Osteoblast (primary cell): ENCODE data around the gene CSPG4. TPM values are rescaled to one million over a fixed set of nuclear protein-coding genes. Genes with fewer than 3 reads are reported as not detected.

ENCODE experiments used
- DNase-seq: peaks from one replicate; pipeline ENCODE4 v3.0.0; 2011; ENCODE audit warnings: low spot score, mixed read lengths; ENCODE audit not compliant: insufficient read length; ENCODE audit errors: missing footprints
- H2AFZ ChIP-seq: 2 replicates; pipeline ENCODE4 v1.6.0; 2011; ENCODE audit warnings: mild to moderate bottlenecking, low read length
- H3K27ac ChIP-seq: 2 replicates; pipeline ENCODE4 v1.5.1; 2011; ENCODE audit warnings: mild to moderate bottlenecking, low read depth, low read length, moderate library complexity
- H3K27me3 ChIP-seq: 2 replicates; pipeline ENCODE4 v1.6.0; 2012; ENCODE audit warnings: mild to moderate bottlenecking, control low read depth, inconsistent platforms, low read length, moderate library complexity; ENCODE audit not compliant: insufficient read depth
- H3K36me3 ChIP-seq: 2 replicates; pipeline ENCODE4 v1.5.1; 2011; ENCODE audit warnings: mild to moderate bottlenecking, low read length, control low read depth, moderate library complexity; ENCODE audit not compliant: insufficient read depth
- H3K4me1 ChIP-seq: 2 replicates; pipeline ENCODE4 v1.5.1; 2011; ENCODE audit warnings: mild to moderate bottlenecking, low read length, control low read depth, moderate library complexity; ENCODE audit not compliant: insufficient read depth
- H3K4me2 ChIP-seq: 2 replicates; pipeline ENCODE4 v1.6.0; 2011; ENCODE audit warnings: mild to moderate bottlenecking, low read length; ENCODE audit not compliant: insufficient read depth
- H3K4me3 ChIP-seq: fragments of 200-600 bp; sonication (generic); 3 replicates; pipeline ENCODE4 v1.5.1; 2012; ENCODE audit warnings: mild to moderate bottlenecking, low read length, inconsistent platforms; ENCODE audit not compliant: insufficient read depth
- H3K79me2 ChIP-seq: 2 replicates; pipeline ENCODE4 v1.6.0; 2012; ENCODE audit warnings: mild to moderate bottlenecking, low read length, control low read depth, inconsistent platforms; ENCODE audit not compliant: insufficient read depth
- H3K9me3 ChIP-seq: 2 replicates; pipeline ENCODE4 v1.5.1; 2011; ENCODE audit warnings: low read depth, low read length, control low read depth
- H4K20me1 ChIP-seq: 2 replicates; pipeline ENCODE4 v1.6.0; 2012; ENCODE audit warnings: mild to moderate bottlenecking, low read length, control low read depth; ENCODE audit not compliant: insufficient read depth
- total RNA-seq: library from RNA; depleted of rRNA; stranded (reverse); fragments of >200 nt; gene quantifications from 2 replicates; pipeline ENCODE4 v1.2.3, GENCODE V29; 2012
- TF ChIP-seq, protein P1 (sequence below): IDR thresholded peaks from 2 replicates; pipeline ENCODE4 v1.5.1; 2011; ENCODE audit warnings: mild to moderate bottlenecking, low read depth, low read length, moderate library complexity; ENCODE audit errors: extremely low read depth

Gene CSPG4
- total RNA-seq, 1 donor: 20.3 TPM

DNA sequence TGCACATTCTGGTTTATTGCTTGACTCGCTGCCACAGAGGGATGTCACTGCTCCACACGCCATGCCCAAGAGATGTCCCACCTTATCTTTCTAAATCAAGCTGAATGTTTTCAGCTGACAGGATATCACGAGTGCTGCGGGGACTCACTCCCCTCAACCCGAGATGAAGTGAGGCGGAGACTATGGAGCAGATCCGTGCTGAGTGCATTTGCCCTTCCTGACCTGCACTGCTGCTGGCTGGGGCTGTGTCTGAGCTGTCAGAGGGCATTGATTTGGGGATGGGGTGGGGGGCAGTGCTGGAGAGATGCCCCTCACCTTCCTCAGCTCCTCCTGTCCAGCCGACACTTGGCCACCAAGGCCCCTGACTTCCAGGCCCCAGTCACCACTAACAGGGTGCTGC is 40.5 kb upstream of the CSPG4 start:
- H3K4me2 ChIP-seq: no peak overlapping the region
- no peak for DNase-seq
- H3K36me3 ChIP-seq: no peaks in the 10 kb centered on the region
- H3K27me3 ChIP-seq: no peaks in the 10 kb centered on the region
- no peaks in the 10 kb centered on the region for H3K79me2 ChIP-seq
- TF ChIP-seq, protein P1, sequence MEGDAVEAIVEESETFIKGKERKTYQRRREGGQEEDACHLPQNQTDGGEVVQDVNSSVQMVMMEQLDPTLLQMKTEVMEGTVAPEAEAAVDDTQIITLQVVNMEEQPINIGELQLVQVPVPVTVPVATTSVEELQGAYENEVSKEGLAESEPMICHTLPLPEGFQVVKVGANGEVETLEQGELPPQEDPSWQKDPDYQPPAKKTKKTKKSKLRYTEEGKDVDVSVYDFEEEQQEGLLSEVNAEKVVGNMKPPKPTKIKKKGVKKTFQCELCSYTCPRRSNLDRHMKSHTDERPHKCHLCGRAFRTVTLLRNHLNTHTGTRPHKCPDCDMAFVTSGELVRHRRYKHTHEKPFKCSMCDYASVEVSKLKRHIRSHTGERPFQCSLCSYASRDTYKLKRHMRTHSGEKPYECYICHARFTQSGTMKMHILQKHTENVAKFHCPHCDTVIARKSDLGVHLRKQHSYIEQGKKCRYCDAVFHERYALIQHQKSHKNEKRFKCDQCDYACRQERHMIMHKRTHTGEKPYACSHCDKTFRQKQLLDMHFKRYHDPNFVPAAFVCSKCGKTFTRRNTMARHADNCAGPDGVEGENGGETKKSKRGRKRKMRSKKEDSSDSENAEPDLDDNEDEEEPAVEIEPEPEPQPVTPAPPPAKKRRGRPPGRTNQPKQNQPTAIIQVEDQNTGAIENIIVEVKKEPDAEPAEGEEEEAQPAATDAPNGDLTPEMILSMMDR: no peak
- no peak overlapping the region for H3K27ac ChIP-seq
- no peak overlapping the region for H3K4me3 ChIP-seq
- H2AFZ ChIP-seq: no peak overlapping the region
- no peaks in the 10 kb centered on the region for H4K20me1 ChIP-seq
- no peaks in the 10 kb centered on the region for H3K4me1 ChIP-seq
- no peaks in the 10 kb centered on the region for H3K9me3 ChIP-seq

DNA sequence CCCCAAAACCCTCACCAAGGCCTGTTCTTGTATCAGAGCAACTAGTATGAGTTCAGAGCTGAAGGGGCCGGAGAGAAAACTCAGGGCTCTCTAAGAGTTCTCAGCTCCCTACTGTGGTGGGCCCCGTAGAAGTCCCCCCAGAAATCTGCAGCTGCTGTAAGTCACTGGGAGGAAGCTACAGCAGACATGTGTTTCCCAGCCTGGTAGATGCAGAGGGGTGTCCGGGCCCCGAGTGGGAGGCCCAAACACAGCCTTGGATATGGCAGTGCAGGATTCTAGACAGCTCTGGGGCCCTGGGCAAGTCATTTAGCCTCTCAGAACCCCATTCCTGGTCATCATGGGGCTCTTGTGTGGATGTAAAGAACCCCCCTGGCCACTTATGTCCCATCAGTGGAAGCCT is 39.2 kb upstream of the CSPG4 start:
- no peak overlapping the region for H3K27ac ChIP-seq
- H3K36me3 ChIP-seq: no peaks in the 10 kb centered on the region
- H3K4me3 ChIP-seq: no peak overlapping the region
- H3K79me2 ChIP-seq: no peaks in the 10 kb centered on the region
- H3K27me3 ChIP-seq: no peaks in the 10 kb centered on the region
- TF ChIP-seq, protein P1: no peak
- H3K4me1 ChIP-seq: no peaks in the 10 kb centered on the region
- no peak overlapping the region for H2AFZ ChIP-seq
- no peaks in the 10 kb centered on the region for H4K20me1 ChIP-seq
- no peak for DNase-seq
- no peaks in the 10 kb centered on the region for H3K9me3 ChIP-seq
- no peak overlapping the region for H3K4me2 ChIP-seq

DNA sequence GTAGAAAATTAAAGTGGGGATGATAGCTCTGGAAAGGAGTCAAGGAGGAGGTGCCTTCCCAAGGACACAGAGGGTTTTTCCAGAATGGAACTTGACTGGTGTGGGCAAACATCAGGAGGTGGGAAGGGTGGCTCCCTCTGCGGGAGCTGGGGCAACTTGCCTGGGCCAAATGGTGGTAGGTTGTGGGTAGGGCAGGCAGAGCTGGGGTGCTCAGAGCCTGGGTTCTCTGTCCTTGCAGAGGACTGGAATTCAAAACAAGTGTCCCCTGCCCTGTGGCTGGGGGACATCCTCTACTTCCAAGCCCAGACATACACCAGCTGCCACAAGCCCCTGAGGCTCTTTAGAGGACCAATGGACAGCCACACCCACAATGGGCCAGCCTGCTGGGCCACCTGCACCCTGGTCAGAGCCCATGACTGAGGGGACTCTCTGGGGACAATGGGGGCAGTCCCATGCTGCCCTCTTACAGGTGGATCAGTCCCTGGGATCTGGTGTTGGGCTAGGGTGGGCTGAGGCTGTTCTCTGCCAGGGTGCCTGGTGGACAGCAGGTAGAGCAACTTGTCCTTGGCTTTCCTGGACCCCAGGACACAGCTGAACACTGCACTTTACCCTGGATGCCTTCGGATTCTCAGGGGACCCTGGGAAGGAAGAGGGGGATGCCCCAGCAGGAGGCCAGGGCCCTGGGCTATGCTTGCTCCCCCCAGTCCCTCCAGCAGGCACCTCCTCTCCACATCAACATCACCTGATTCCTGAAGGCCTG is 38.6 kb upstream of the CSPG4 start:
- H3K27me3 ChIP-seq: no peaks in the 10 kb centered on the region
- no peaks in the 10 kb centered on the region for H3K9me3 ChIP-seq
- TF ChIP-seq, protein P1: no peak
- no peak overlapping the region for H3K4me3 ChIP-seq
- H3K36me3 ChIP-seq: no peaks in the 10 kb centered on the region
- H3K4me1 ChIP-seq: no peaks in the 10 kb centered on the region
- no peak overlapping the region for H3K27ac ChIP-seq
- DNase-seq: no peak
- no peaks in the 10 kb centered on the region for H3K79me2 ChIP-seq
- no peaks in the 10 kb centered on the region for H4K20me1 ChIP-seq
- no peak overlapping the region for H3K4me2 ChIP-seq
- H2AFZ ChIP-seq: no peak overlapping the region

DNA sequence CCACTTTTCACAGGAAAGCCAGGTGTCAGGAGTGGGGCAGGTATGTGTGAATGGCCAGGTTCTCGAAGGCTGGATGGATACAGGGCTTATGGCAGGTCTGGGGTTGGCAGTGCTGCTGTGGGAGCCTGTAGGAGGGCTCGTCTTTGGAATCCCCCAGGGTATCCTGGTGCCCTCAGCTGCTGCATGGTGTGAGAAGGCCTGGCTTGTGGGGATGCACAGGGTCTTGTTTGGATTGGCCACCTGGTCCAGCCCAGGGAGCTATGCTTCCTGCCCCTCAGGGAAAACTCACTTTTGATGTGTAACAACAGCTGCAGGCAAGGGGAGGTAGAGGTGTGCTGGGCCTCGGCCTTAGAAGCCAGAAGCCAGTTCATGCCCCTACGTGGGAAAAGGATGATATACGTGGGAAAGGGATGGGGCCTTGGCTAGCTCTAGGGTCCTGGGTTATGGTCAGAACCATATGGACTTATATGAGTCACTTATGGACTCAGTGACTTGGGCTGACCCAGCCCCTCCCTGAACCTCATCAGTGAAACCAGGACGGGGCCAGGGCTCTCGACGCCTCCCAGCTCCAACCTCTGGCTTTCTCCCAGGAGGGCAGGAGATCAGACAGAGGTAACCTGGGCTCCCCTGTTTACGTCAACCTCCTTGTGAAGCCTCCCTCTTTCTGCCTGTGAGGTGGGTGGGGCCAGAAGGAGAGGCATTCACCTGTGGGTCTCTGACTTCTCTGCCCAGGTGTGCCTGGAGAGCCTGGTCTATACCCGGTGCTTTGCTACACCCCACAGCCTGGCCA is 37.8 kb upstream of the CSPG4 start:
- Histone ChIP-seq H3K4me2 (no peak overlapping the region), H3K4me1 (no peaks in the 10 kb centered on the region), H3K4me3 (no peak overlapping the region), H3K27ac (no peak overlapping the region), H4K20me1 (no peaks in the 10 kb centered on the region), H3K27me3 (no peaks in the 10 kb centered on the region), H2AFZ (no peak overlapping the region), H3K9me3 (no peaks in the 10 kb centered on the region), H3K79me2 (no peaks in the 10 kb centered on the region), H3K36me3 (no peaks in the 10 kb centered on the region)
- TF ChIP-seq, protein P1: no peak
- no peak for DNase-seq
